Measurements from ENCODE around the gene CUL2. TPM values are rescaled to one million over a fixed set of nuclear protein-coding genes. Genes with fewer than 3 reads are reported as not detected.

CUL2 gene
- total and polyA plus RNA-seq, 7 donors = 12.0 to 37.1 (median 22.5) TPM

GRCh38 chr10:35059481-35059880 lies 30.7 kb downstream of the CUL2 start:
- Histone ChIP-seq H3K27me3 (no peaks in the 10 kb centered on the region), H3K27ac (no peak overlapping the region), H3K4me3 (no peak overlapping the region), H3K4me1 (no peaks in the 10 kb centered on the region), H3K36me3 (peaks cover 0 to 77% (median 10%) of the 10 kb centered on the region in 4 donors), H3K9me3 (no peaks in the 10 kb centered on the region)
- intact Hi-C loops (cut with DNase I) = no loop called here
- TF ChIP-seq EP300 (IDR thresholded peaks at IDR 0.05) = no peak
- no peak for TF ChIP-seq POLR2A (IDR thresholded peaks at IDR 0.05)
- no peak for TF ChIP-seq CTCF (IDR thresholded peaks at IDR 0.05)
- TF ChIP-seq POLR2AphosphoS5 (IDR thresholded peaks at IDR 0.05) = no peak
- DNase-seq = no peak

- Histone ChIP-seq H3K4me3 (no peak overlapping the region), H3K4me1 (no peaks in the 10 kb centered on the region), H3K36me3 (peaks cover 0 to 74% (median 10%) of the 10 kb centered on the region in 4 donors), H3K9me3 (no peaks in the 10 kb centered on the region), H3K27me3 (no peaks in the 10 kb centered on the region), H3K27ac (no peak overlapping the region)
- no peak for TF ChIP-seq POLR2A (IDR thresholded peaks at IDR 0.05)
- TF ChIP-seq CTCF (IDR thresholded peaks at IDR 0.05) = no peak
- no peak for TF ChIP-seq EP300 (IDR thresholded peaks at IDR 0.05)
- TF ChIP-seq POLR2AphosphoS5 (IDR thresholded peaks at IDR 0.05) = no peak
- WGBS, 2 donors = 79 to 87% methylated on average over 1 of the region's 1 CpG
- intact Hi-C loops (cut with DNase I) = no loop called here
- no peak for DNase-seq
These were observed 31.5 kb downstream of the CUL2 start for GRCh38 chr10:35058686-35059085.

- H3K27me3 ChIP-seq = no peaks in the 10 kb centered on the region
- intact Hi-C loops (cut with DNase I) = no loop called here
- H3K4me1 ChIP-seq = no peaks in the 10 kb centered on the region
- no peak overlapping the region for H3K27ac ChIP-seq
- peaks cover 0 to 74% (median 10%) of the 10 kb centered on the region in 4 donors for H3K36me3 ChIP-seq
- no peak overlapping the region for H3K4me3 ChIP-seq
- 56 to 72% methylated on average over 6 of the region's 6 CpGs for WGBS, 2 donors
- DNase-seq = no peak
- TF ChIP-seq POLR2A (IDR thresholded peaks at IDR 0.05) = no peak
- TF ChIP-seq EP300 (IDR thresholded peaks at IDR 0.05) = no peak
- TF ChIP-seq CTCF (IDR thresholded peaks at IDR 0.05) = no peak
- no peak for TF ChIP-seq POLR2AphosphoS5 (IDR thresholded peaks at IDR 0.05)
- H3K9me3 ChIP-seq = no peaks in the 10 kb centered on the region
These were observed 32.0 kb downstream of the CUL2 start for GRCh38 chr10:35058134-35058533.

- Histone ChIP-seq H3K9me3 (no peaks in the 10 kb centered on the region), H3K4me1 (no peaks in the 10 kb centered on the region), H3K27ac (no peak overlapping the region), H3K27me3 (no peaks in the 10 kb centered on the region), H3K4me3 (no peak overlapping the region), H3K36me3 (peaks cover 0 to 73% (median 10%) of the 10 kb centered on the region in 4 donors)
- TF ChIP-seq POLR2A (IDR thresholded peaks at IDR 0.05) (no peak), CTCF (IDR thresholded peaks at IDR 0.05) (no peak)
- DNase-seq = no peak
- 71 to 83% methylated on average over 5 of the region's 5 CpGs for WGBS, 2 donors
- intact Hi-C loops (cut with DNase I) = no loop called here
These were observed 33.5 kb downstream of the CUL2 start for GRCh38 chr10:35056686-35057085.

GRCh38 chr10:35056133-35056532 lies 34.0 kb downstream of the CUL2 start:
- H3K4me1 ChIP-seq = no peaks in the 10 kb centered on the region
- intact Hi-C loops (cut with DNase I) = no loop called here
- 27 to 73% methylated on average over 1 of the region's 1 CpG for WGBS, 2 donors
- H3K27ac ChIP-seq = no peak overlapping the region
- no peaks in the 10 kb centered on the region for H3K9me3 ChIP-seq
- H3K4me3 ChIP-seq = no peak overlapping the region
- H3K27me3 ChIP-seq = no peaks in the 10 kb centered on the region
- no peak for TF ChIP-seq EP300 (IDR thresholded peaks at IDR 0.05)
- no peak for TF ChIP-seq CTCF (IDR thresholded peaks at IDR 0.05)
- no peak for TF ChIP-seq POLR2AphosphoS5 (IDR thresholded peaks at IDR 0.05)
- peaks cover 0 to 75% (median 10%) of the 10 kb centered on the region in 4 donors for H3K36me3 ChIP-seq
- DNase-seq = no peak
